Neural cell (in vitro differentiated cells): ENCODE measurements around the gene SMCHD1. TPM values are rescaled to one million over a fixed set of nuclear protein-coding genes. Genes with fewer than 3 reads are reported as not detected.

Experiments used
- H2AFZ ChIP-seq: fragments of 200-600, 300-800 bp; sonication (generic), shearing (Covaris generic); 2 replicates; pipeline ENCODE4 v1.6.0; 2014; ENCODE audit warnings: low read depth, mild to moderate bottlenecking, antibody characterized with exemption, low read length, moderate library complexity
- H3F3A ChIP-seq: fragments of 200-600 bp; shearing (Covaris generic); 2 replicates; pipeline ENCODE4 v1.6.1; 2016; ENCODE audit warnings: mild to moderate bottlenecking, moderate library complexity, mixed read lengths, antibody characterized with exemption, low read length; ENCODE audit not compliant: insufficient read depth, poor library complexity, severe bottlenecking
- H3K27ac ChIP-seq: fragments of 200-600, 300-800 bp; sonication (generic), shearing (Covaris generic); 2 replicates; pipeline ENCODE4 v1.5.1; 2014; ENCODE audit warnings: mild to moderate bottlenecking, low read length, moderate library complexity
- H3K27me3 ChIP-seq: fragments of 300-800, 200-600 bp; sonication (generic), shearing (Covaris generic); 2 replicates; pipeline ENCODE4 v1.6.0; 2014; ENCODE audit warnings: mild to moderate bottlenecking, low read depth, low read length, moderate library complexity; ENCODE audit not compliant: insufficient read depth
- H3K36me3 ChIP-seq: fragments of 300-800, 200-600 bp; sonication (generic), shearing (Covaris generic); 2 replicates; pipeline ENCODE4 v1.5.1; 2014; ENCODE audit warnings: mild to moderate bottlenecking, antibody characterized with exemption, low read length, moderate library complexity; ENCODE audit not compliant: insufficient read depth
- H3K4me2 ChIP-seq: fragments of 300-800, 200-600 bp; sonication (generic), shearing (Covaris generic); 2 replicates; pipeline ENCODE4 v1.6.0; 2014; ENCODE audit warnings: mild to moderate bottlenecking, low read length
- H3K4me3 ChIP-seq: fragments of 300-800, 200-600 bp; sonication (generic), shearing (Covaris generic); 2 replicates; pipeline ENCODE4 v1.5.1; 2014; ENCODE audit warnings: mild to moderate bottlenecking, low read length, moderate library complexity
- H3K79me2 ChIP-seq: fragments of 200-600 bp; shearing (Covaris generic); replicated peaks from 2 replicates; pipeline ENCODE4 v1.6.0; 2014; ENCODE audit warnings: mild to moderate bottlenecking, low read length, moderate library complexity; ENCODE audit not compliant: insufficient read depth
- H3K9ac ChIP-seq: fragments of 300-800, 200-600 bp; sonication (generic), shearing (Covaris generic); 2 replicates; pipeline ENCODE4 v1.6.1; 2016; ENCODE audit warnings: mild to moderate bottlenecking, low read length, mixed read lengths
- H3K9me2 ChIP-seq: fragments of 200-600 bp; shearing (Covaris generic); 2 replicates; pipeline ENCODE4 v1.6.1; 2016; ENCODE audit warnings: mild to moderate bottlenecking, low read length, mixed read lengths; ENCODE audit not compliant: insufficient read depth
- H3K9me3 ChIP-seq: fragments of 200-600, 300-800 bp; sonication (generic), shearing (Covaris generic); 2 replicates; pipeline ENCODE4 v1.6.1; 2016; ENCODE audit warnings: mild to moderate bottlenecking, mixed run types, low read length, moderate library complexity, mixed read lengths
- H4K20me1 ChIP-seq: fragments of 200-600 bp; shearing (Covaris generic); 2 replicates; pipeline ENCODE4 v1.6.1; 2016; ENCODE audit warnings: mild to moderate bottlenecking, mixed run types; ENCODE audit not compliant: insufficient read depth
- CTCF ChIP-seq: fragments of 450-650 bp; IDR thresholded peaks from 2 replicates; pipeline ENCODE4 v1.5.1; 2014; ENCODE audit warnings: antibody characterized with exemption, mild to moderate bottlenecking, moderate library complexity; ENCODE audit not compliant: poor library complexity, severe bottlenecking
- EP300 ChIP-seq: fragments of 450-650 bp; conservative IDR thresholded peaks from 2 replicates; pipeline ENCODE4 v1.6.1; 2014; ENCODE audit warnings: antibody characterized with exemption, mild to moderate bottlenecking, moderate library complexity; ENCODE audit not compliant: poor library complexity, severe bottlenecking
- EZH2 ChIP-seq: fragments of 200-600, 300-800 bp; shearing (Covaris generic), sonication (generic); IDR thresholded peaks from 2 replicates; pipeline ENCODE4 v1.6.1; 2014; ENCODE audit warnings: antibody characterized with exemption, low read length, borderline replicate concordance, mild to moderate bottlenecking; ENCODE audit not compliant: insufficient read depth, poor library complexity, severe bottlenecking
- MXI1 ChIP-seq: fragments of 450-650 bp; conservative IDR thresholded peaks from 2 replicates; pipeline ENCODE4 v1.6.1; 2014; ENCODE audit warnings: antibody characterized with exemption, mild to moderate bottlenecking; ENCODE audit not compliant: poor library complexity, severe bottlenecking
- POLR2AphosphoS5 ChIP-seq: IDR thresholded peaks from 2 replicates; pipeline ENCODE4 v1.6.1; 2012
- RAD21 ChIP-seq: fragments of 450-650 bp; conservative IDR thresholded peaks from 2 replicates; pipeline ENCODE4 v1.6.1; 2014; ENCODE audit warnings: antibody characterized with exemption, mild to moderate bottlenecking, moderate library complexity
- REST ChIP-seq: IDR thresholded peaks from 2 replicates; pipeline ENCODE4 v1.6.1; 2012; ENCODE audit warnings: borderline replicate concordance
- SMC3 ChIP-seq: fragments of 450-650 bp; conservative IDR thresholded peaks from 2 replicates; pipeline ENCODE4 v1.6.1; 2014; ENCODE audit warnings: antibody characterized with exemption, mild to moderate bottlenecking, moderate library complexity; ENCODE audit not compliant: poor library complexity
- TAF1 ChIP-seq: IDR thresholded peaks from 2 replicates; pipeline ENCODE4 v1.6.1; 2012; ENCODE audit warnings: low read depth
- polyA plus RNA-seq: library from polyadenylated mRNA; depleted of rRNA; stranded (reverse); fragments of >200 nt; gene quantifications from 2 replicates; pipeline ENCODE4 v1.2.3, GENCODE V29; 2014

SMCHD1 gene
- polyA plus RNA-seq, 1 donor from 2014 or later: 49.4 TPM

GRCh38 chr18:2612996-2613395 is 42.5 kb upstream of the SMCHD1 start:
- H3K27me3 ChIP-seq: no peaks in the 10 kb centered on the region
- H3K79me2 ChIP-seq: no peaks in the 10 kb centered on the region
- no peak overlapping the region for H3K4me2 ChIP-seq
- H3K4me3 ChIP-seq: no peak overlapping the region
- H3K9me3 ChIP-seq: no peaks in the 10 kb centered on the region
- no peak overlapping the region for H2AFZ ChIP-seq
- no peak overlapping the region for H3K9ac ChIP-seq
- no peaks in the 10 kb centered on the region for H3F3A ChIP-seq
- no peaks in the 10 kb centered on the region for H4K20me1 ChIP-seq
- no peaks in the 10 kb centered on the region for H3K9me2 ChIP-seq
- no peak overlapping the region for H3K27ac ChIP-seq
- no peaks in the 10 kb centered on the region for H3K36me3 ChIP-seq
- no peak for TF ChIP-seq TAF1

- H3K79me2 ChIP-seq: no peaks in the 10 kb centered on the region
- no peak overlapping the region for H3K9ac ChIP-seq
- no peaks in the 10 kb centered on the region for H3K9me3 ChIP-seq
- no peaks in the 10 kb centered on the region for H3K36me3 ChIP-seq
- no peaks in the 10 kb centered on the region for H3F3A ChIP-seq
- no peak overlapping the region for H2AFZ ChIP-seq
- no peaks in the 10 kb centered on the region for H4K20me1 ChIP-seq
- no peak overlapping the region for H3K4me3 ChIP-seq
- H3K9me2 ChIP-seq: no peaks in the 10 kb centered on the region
- H3K27me3 ChIP-seq: no peaks in the 10 kb centered on the region
- no peak overlapping the region for H3K4me2 ChIP-seq
- no peak overlapping the region for H3K27ac ChIP-seq
- no peak for TF ChIP-seq EZH2
- TF ChIP-seq CTCF: no peak
- no peak for TF ChIP-seq EP300
- no peak for TF ChIP-seq TAF1
- TF ChIP-seq MXI1: no peak
- no peak for TF ChIP-seq RAD21
- no peak for TF ChIP-seq POLR2AphosphoS5
- no peak for TF ChIP-seq REST
- no peak for TF ChIP-seq SMC3
Measured at GRCh38 chr18:2617401-2617998, 38.0 kb upstream of the SMCHD1 start.

- H3K27me3 ChIP-seq: no peaks in the 10 kb centered on the region
- no peak overlapping the region for H3K4me3 ChIP-seq
Measured at GRCh38 chr18:2618009-2618408, 37.5 kb upstream of the SMCHD1 start.

More at GRCh38 chr18:2618009-2618408, 37.5 kb upstream of the SMCHD1 start:
- Histone ChIP-seq H3K4me2 (no peak overlapping the region), H2AFZ (no peak overlapping the region), H3K9me2 (no peaks in the 10 kb centered on the region), H4K20me1 (no peaks in the 10 kb centered on the region), H3F3A (no peaks in the 10 kb centered on the region), H3K36me3 (no peaks in the 10 kb centered on the region), H3K9ac (no peak overlapping the region), H3K79me2 (no peaks in the 10 kb centered on the region), H3K27ac (no peak overlapping the region), H3K9me3 (no peaks in the 10 kb centered on the region)
- TF ChIP-seq EZH2 (no peak), SMC3 (no peak), CTCF (no peak), TAF1 (no peak), REST (no peak), EP300 (no peak), MXI1 (no peak), POLR2AphosphoS5 (no peak), RAD21 (no peak)
